Amniotic epithelial cell (primary cell): ENCODE measurements around the gene HSPG2.
A peak's percentile ranks its signal among the peaks of the same experiment; 100 is the strongest.

Experiments
- DNase-seq: peaks from one replicate; pipeline ENCODE4 v3.0.0-alpha.2; 2010; ENCODE audit warnings: low read depth

Gene HSPG2

DNA sequence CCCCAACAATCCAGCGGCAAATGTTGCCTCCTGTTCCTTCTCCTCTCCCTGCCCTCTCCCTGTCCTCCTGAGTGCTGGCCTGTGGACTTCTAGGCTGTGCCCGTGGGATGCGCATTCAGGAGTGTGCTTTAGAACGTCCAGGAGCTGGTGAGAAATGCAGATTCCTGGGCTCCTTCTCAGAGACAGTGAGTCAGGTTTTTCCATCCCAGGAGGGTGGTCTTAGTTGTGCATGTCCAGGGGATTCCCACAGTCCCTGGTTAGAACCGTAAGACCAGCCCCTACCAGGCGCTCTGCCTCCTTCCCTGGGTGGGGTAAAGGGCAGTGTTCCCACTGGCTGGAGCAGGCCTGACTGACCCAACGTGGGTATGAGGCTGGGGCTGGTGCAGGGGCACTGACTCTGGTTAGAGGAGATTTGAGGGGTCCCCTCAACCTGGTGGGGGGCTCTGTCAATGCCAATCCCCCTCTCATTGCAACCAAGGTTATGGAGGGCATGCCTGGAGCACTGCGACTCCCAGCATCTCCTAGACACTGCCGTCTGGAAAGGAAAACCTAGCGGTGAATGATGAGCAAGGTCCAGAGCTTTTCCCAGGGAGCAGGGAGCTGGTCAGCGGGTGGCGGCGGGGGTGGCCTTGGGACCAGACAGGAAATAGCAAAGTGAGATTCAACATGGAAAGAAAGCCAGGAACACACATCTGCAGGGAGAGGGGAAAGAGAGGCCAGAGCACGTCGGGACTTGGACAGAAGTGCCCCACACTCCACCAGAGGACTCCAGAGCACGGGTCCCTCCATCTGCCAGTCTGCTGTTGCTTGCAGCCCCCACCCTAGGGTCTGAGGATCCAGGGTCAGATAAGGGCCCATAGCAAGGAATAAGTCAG, 38.5 kb downstream of the HSPG2 start:
- DNase-seq, result peak; percentile 33

DNA sequence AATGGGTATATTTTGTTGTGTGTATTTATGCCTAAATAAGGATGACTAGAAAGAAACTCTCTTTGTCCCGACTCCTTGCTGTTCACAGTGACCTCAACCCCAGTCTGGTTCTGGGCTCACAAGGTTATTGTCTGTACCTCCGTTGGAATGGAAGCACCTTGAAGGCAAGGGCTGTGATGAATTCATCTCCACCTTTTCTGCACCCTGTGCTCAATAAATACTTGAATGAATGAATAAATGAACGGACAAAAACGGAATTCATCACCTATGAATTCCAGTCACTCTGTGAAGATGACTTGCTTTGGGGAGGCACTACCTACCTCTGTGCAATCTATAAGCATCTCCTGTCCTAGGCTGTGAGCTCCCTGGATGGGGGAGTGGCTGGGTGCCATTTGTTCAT, 39.3 kb downstream of the HSPG2 start:
- DNase-seq, result no peak

DNA sequence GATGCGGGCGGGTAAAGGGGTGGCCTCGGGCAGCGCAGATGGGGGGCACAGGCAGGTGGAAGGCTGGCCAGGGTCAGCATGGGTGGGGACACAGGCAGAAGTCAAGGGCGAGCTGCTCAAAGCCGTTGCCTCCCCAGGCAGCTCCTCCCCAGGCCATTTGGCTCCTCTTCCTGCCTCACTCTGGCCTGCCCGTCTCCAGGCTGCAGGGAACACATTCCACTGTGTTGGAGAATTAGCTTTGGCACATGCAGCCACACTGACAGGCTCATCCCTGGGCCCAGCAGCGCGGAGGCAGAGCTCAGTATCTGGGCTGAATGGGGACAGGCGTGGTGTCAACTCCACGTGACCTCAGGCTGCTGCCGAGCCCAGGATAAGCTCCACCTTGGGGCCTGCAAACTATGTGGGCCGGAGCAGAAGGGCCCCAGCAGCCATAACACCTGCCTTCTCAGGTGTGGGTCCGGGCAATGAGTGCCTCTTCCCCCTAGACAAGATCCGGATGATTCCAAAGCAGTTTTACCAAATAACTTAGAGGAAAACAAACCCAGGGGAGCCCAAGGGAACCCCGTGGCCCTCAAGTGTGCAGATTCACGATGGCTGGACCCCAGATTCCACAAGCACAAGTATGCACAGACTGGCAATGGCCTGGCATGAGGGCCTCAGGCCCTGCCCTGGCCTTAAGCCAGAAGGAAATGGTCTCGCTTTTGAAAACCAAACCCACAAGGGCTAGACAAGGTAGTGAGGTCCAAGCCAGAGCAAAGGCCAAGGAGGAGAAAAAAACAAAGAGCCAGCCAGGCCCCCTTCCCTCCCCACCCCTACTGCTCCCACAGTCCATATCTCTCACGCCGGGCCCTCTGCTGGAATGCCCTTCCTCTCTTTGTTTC, 40.2 kb downstream of the HSPG2 start:
- DNase-seq, result no peak

DNA sequence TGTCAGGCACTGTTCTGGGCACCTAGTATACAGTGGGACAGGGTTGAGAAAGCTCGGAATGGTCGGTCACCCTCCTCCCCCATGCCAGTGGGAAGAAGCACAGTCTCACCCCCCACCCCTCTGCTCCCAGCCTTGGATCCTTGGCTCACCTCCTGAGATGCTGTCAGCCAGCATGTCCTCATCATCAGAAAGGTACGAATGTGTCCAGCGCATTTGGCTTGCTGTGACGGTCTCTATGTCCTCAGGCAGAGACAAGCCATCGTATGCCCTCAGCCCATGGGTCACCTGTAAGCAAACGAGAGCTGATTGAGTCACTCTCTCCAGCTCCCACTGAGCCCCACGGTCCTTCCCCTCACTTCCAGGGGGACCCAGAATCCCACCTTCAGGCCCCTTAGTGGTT, 41.1 kb downstream of the HSPG2 start:
- DNase-seq, result no peak

DNA sequence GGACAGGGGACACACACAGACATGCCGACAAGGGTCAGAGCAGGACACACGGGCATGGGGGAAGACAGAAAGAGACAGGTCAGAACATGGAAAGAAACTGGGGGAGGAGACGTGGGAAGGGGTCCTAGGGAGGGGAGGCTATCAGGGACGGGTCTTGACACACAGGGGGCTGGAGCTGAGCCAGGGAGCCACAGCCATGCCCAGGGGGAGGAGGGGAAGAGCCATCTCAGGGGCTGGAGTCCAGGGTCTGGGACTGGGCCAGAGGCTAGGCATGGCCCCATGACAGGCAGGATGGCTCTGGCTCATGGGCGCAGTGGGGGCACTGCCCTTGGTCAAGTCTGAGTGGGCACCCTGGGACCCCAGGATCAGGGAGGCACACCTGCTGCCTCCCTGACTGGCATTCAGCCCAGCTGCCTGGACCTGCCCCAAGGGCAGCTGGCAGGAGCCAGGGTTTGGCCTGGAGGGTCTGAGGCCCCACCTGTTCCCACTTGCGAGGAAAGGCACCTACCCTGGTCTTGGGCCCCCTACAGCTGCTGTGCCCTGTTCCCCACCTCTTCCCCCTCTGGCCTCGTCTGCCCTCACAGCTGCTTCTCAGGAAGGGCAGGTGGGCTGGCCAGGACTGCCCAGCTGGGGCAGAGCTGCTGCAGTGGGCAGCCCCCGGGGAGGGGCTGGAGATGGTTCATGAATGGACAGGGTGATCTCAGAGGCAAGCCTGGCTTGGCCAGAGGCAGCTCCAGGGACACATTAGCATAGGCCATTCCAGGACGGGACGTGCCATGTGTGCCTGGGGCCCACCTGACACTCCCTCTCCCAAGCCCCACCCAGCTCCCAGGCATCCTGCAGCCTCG, 42.9 kb downstream of the HSPG2 start:
- no peak for DNase-seq

DNA sequence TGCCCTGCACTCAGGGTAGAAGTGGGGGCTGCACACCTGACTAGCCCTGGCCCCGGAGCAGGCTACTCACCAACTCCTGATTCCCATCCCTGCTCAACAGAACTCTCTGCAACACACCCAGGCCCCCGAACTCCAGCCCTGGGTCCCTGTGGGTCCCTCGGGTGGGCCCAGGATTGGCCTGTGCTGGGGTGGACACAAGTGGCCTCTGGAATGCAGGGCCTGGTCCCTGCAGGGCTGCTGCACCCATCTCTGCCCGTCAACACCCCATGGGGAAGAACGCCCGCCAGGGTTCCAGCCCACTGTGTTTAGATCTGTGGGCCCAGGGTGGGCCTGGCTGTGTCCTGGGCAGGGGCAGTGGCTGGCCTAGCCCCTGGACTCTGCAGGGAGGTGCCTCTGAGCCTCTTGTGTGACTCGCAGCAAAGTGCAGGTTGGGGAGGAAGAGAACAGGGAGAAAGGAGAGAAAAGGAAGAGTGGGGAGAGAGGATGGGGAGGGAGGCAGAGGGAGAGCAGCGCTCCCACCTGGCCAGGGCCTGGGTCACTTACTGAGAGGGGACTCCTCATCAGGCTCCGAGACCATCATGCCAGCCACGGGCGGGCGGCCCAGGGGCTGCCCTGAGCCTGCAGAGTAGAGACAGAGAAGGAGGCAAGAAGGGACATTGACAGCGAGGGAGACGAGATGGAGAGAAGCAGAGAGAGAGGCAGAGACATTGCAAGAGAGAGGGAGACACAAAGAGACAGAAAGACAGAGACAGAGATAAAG, 43.9 kb downstream of the HSPG2 start:
- no peak for DNase-seq

DNA sequence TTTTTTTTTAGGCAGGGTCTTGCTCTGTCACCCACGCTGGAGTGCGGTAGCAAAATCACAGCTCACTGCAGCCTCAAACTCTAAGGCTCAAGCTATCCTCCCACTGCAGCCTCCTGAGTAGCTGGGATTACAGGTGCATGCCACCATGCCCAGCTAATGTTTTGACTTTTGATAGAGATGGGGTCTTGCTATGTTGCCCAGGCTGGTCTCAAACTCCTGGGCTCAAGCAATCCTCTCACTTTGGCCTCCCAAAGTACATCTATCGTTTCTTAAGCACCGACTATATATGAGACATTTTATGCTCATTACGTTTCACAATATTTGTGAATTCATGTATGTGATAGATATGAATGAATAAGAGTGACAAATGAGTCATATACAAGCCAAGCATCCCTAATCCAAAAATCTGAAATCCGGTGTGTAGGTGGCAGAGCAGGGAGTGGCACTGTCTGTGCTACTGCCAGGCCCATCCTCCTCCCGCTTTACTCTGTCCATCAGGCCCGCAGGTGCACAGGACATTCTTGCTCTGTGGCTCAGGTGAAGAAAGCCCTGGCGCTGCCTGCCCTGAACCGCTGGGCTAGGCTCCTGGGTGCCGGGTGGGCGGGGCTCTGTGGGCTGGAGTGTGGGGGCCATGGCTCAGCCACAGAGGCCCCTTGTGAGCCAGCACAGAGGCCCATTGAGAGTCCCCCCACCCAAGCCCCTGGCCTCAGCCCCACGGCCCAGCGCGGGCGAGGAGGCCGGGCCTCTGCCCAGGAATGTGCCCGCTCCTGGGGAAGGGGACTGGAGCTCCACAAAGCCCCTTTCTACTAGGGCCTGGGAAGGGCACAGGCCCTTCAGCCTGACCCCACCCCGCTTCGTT, 45.3 kb downstream of the HSPG2 start:
- no peak for DNase-seq

DNA sequence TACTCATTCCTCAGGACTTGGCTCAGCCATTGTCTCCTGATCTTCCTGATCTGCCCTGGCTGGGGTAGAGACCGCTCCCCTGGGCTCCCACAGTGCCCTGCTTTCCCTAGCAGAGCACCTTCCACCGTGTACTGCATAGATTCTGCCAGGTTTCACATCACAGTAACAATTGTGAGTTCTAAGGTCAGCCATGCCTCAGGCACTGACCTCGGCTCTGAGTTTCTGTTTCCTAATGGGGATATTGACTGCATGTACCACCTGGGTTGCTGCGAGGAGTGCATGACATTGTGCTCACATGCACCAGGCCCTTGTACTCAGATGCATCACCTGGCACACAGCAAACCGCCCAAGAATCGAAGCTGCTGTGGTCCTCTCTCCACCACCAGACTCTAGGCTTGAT, 46.0 kb downstream of the HSPG2 start:
- DNase-seq, result no peak

DNA sequence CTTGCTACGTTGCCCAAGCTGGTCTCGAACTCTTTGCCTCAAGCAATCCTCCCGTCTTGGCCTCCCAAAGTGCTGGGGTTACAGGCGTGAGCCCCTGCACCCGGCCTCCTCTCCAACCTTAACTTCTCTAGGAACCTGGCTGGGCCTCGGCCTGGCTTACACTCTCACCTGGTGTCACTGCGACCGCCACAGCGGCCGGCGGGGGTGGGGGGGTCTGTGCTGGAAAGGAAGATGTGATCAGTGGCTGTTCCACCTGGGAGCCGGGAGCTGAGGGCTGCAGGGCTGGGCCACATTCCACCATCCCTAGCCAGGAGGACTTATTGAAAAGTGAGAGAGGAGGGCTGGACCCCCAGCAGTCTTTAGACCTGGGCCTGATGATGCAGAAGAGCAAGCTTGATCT, 48.6 kb downstream of the HSPG2 start:
- no peak for DNase-seq

DNA sequence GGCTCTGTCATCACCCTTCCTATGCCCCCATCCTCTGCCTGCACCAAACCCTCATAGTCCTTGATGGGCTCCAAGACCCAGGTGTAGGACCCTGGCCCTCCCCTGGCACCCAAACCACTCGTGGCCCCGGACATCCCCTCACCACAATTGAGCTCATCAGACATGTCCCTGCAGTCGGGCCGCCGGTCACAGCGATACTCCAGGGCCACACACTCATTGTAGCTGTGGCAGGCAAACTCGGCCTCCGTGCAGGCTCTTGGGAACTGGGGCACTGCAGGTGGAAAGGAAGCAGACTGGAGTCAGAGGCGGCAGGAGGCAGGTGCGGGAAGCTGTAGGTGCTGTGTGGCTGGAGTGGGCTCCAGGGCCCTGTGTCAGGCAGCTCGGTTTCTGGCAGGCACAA, 49.3 kb downstream of the HSPG2 start:
- no peak for DNase-seq

DNA sequence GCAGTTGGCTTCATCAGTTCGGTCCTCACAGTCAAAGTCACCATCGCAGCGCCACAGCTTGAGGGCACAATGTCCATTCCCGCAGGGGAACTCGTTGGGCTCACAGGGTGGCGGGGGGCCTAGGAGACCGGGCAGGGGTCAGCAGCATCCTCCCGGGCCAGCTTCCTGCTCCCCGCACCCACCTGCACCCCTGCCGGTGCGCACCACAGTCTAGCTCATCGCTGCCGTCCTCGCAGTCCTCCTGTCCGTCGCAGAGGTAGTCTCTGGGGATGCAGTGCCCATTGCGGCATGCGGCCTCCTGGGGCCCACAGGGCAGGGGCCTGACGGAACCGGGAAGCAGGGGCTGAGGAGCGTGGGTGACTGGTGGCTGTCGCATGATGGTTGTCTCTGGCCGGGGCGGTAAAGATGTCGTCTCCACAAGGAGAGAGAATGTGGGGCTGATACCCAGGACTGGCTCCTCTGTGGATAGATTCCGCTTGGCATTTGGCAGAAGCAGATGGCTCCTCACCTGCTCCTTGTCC, 49.8 kb downstream of the HSPG2 start:
- no peak for DNase-seq

DNA sequence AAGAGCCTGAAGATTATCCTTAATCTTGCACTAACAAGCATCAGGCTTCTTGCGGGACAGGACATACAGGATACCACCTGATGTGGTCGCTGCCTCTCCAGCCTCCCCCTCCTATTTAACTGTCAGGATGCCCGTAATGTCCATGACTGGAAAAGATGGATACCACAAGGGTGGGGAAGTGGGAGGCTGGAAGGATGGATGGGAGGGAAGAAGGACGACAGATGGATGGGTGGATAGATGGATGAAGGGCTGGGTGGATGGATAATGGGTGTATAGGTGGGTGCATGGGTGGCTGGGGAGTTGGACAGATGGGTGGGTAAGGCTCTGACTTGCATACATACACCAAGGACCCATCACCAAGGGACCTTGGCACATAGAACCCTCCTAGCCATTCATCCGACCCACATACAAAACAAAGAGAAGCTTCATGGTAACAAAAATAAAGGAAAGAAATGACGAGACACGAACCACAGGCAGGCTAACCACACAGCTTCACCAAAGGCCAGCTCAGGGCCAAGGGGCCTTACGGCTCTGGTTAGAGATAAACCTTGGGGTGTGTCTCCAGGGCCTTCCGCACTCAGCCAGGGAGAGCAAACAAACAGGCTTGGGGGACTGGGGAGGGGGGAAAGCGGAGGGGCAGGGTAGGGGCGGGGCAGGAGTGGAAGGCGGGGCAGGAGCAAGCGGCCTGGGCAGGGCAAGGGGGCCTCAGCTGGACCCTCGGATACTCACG, 50.5 kb downstream of the HSPG2 start:
- DNase-seq, result no peak

DNA sequence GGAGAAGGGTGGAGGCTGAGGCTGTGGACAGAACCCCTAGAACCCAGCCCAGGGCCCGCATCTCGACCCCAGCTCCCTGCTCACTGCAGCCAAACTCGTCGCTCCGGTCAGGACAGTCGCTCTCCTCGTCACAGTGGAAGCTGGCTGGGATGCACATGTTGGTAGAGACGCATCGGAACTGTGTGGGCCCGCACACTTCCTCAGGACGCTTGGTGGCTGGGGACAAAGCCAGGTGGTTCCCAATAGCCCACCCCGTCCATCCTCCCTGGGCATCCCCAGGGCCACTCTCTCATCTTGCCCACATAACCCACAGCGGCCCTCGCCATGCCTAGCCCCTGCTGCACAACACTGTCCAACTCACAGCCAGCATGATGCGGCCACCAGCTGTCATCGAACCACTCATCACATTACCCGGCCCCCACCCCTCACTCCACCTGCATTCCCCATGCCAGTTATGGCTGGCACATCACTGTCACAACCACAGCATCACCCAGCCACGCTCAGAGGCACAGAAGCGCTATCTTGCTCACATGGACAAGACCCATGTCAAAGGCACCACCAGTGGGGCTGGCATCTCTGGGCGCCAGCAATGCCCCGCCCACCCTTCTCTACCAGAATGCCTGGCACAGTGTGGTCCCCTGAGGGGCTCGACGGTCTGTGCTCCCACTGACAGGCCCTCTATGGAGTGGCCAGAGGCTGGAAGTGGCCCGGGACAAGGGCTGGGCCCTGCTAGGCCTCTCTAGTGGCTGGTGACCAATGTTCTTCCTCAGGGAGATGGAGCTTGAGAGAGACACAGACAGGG, 51.7 kb downstream of the HSPG2 start:
- DNase-seq, result no peak

DNA sequence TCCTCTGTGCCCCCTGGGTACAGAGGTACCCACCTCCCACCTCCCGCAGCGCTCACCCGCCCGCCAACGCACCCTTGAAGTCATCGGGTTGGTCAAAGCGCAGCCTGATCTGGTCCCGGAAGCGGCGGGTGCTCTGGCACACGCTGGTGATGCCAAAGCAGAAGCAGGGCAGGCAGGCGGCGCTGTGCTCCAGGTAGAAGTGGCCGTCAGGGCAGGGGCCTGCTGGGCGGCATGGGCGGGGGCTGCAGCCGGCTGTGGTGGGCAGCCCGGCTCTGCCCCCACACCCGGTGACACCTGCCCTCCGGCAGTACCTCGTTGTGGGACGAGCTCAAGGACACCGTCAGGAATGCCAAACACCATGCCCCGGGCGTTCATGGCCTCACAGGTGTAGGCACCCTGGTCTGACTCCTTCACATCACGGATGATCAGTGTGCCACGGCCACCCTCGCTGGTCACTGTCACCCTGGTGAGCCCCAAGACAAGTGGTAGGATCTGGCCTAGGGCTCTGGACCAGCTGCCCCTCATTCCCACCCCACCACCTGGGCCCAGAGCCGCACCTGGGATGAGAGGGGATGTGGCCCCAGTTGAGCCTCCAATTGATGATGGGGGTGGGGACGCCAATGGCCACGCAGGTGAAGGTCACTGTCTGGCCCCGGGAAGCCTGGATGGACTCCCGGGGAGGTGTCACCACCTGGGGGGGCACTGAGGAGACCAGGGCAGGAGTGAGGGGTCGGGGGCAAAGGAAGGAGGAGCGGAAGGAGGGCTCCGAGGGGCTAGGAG, 52.5 kb downstream of the HSPG2 start:
- no peak for DNase-seq

DNA sequence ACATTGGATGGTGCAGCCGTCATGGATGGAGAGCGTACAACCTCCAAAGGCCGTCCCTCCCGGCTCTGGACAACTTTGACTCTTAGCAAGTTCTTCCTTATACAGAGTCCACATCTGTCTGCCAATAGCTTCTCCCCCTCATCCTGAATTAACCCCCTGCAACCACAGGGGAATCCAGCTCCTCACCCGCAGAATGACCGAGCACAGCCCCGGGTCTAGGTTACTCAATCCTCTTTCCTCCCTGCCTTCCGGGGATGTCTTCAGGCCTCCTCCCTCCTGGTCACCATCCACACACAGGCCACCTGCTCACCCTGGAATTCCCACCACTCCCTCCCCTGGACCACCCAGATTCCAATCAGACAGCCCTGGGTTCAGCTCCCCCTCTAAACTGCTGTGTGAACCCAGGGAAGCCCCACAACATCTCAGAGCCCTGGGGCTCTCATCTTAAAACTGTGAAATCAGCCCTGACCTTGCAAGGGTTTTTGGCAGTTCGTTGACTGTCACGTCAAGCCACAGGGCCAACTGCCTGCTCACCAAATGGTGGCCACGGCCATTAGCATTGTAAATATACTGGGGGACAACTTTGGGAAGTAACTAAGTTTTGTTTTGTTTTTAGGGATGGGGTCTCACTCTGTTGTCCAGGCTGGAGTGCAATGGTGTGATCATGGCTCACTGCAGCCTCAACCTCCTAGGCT, 54.2 kb downstream of the HSPG2 start:
- DNase-seq, result peak; percentile 29

DNA sequence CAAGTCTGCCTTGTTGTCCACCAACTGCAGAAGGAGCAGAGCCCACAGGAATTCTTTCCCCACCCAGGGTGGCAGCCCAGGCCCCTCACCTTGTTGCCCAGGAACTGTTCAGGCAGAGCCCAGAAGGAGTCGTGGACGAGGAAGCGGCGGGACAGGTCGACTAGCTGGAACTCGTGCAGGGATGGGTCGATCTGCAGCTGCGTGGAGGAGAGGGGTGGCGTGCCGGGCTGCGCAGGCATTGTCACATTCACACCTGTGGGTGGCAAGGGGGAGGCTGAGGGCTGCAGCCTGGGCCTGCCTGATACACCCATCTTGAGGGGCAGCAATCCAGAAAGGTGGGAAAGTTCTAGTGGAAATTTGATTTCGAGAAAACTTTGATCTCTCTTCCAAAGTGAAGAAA, 55.9 kb downstream of the HSPG2 start:
- no peak for DNase-seq

DNA sequence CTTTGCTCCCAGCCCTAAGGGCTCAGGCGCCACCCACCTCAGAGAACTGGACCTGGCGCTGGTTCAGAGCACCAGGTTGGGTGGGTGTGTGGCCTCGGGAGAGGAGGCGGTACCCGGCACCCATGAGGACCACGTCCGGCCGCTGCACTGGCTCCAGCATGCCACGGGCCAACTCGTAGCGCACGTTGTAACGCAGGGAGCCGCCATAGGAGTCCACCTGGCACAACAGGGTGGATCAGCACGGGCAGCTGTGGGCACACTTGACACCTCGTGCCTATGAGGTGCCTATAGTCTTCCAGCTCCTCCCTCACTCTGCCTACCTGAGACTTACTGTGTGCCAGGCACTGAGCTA, 56.5 kb downstream of the HSPG2 start:
- DNase-seq, result no peak
